Activated CD8-positive, alpha-beta memory T cell treated with anti-CD3 and anti-CD28 coated beads for 24 hours (primary cell): ENCODE results near the gene MACROD2.

Experiments used
- DNase-seq: peaks from one replicate; pipeline ENCODE4 v3.0.0-alpha.2; 2020

MACROD2 gene

DNA sequence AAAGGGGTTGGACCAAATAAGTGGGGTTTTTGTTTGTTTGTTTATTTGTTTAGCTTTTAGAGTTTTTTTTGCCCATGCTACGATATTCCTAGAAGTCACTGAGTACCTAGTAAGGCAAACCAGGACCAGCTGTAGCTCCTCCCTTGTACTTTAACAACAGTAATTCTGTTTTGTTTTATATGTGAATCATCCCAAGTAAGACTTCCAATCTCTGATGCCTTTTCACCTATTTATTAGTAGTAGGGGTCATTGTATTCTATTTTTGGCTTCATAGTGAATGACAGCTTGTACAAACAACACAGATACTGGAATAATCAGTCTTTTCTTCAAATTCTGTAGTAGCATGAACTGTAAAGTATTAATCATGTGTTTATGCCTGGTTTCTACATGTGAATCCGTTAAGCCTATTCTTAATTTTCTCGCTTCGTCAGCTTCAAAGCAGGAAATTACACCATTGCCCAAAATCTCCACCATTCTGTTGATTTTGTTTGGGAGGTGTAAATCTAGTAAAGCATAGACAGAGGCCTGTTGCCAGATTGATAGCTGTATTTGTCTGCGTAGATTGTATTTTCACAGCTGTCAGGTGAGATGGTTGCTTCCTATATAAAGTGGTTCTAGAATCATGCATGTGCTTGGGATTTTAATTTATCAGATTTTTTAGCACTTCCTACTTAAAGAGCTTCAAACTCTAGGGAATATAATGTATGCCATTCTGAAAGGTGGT, 493.6 kb downstream of the MACROD2 start:
- DNase-seq, result no peak

DNA sequence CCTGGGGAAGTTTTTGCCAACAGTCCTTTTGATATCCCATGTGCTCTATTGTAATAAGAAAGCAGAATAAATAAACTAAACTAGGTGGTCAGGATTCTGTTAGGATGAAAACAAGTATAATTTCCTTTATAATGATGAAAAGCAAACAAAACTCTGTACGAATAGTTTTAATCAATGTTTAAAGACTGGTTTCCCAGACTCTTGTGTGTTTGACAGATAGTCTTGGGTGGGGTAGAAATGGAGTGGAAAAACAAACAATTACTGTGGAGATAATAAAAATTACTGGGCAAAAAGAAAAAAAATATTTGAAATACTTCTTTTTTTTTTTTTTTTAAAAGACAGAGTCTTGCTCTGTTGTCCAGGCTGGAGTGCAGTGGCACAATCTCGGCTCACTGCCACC, 494.2 kb downstream of the MACROD2 start:
- no peak for DNase-seq

DNA sequence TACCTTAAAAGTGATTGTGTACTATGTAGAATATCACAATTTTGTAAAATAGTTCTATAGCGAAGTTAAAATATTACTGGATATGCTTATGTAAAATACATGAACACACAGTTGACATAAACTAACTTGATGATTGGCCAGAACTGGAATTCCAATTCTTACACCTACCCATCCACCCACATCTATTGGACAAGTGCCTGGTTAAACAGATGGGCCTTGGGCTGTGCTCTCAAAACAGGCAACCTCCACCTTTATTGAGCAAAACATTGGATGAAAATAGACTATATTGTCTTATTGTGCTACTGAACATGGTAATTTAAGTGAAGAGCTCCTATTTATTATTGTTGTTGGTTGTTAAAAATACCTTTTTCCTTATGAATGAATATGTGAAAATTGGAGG, 496.1 kb downstream of the MACROD2 start:
- DNase-seq, result no peak

DNA sequence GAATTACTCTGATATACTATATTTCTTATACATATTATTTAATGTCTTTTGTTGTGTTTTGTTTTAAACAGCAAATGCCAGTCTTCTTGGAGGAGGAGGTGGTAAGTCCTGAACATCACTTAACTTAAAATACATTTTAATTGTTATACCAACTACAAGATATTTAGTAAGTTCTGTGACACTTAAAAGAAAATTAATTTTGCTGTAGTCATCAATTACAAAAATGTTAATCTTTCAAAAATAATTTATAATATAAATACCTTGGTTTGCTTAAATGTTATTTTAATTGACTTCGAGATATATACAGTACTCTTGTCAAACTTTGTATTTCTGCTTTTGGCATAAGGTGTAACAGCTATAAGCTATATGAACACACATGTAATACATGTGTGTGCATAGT, 498.1 kb downstream of the MACROD2 start:
- no peak for DNase-seq

DNA sequence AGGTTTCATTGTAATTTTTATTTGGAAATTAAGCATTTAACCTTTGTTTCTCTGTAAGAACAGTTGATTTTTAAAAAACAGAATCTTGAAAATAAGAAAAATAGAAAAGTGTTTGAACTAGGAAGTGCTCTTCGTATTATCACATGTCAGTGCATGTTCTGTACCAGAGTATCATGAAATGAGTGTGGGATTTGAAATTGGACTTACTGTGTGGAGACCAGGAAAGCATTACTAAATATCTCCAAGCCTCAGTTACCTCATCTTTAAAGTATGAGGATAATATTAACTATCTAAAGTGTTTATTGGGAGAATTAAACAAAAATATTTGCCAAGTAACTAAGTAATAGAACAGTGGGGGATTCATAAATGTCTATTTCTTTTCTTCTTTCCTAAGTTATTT, 499.0 kb downstream of the MACROD2 start:
- DNase-seq, result no peak

DNA sequence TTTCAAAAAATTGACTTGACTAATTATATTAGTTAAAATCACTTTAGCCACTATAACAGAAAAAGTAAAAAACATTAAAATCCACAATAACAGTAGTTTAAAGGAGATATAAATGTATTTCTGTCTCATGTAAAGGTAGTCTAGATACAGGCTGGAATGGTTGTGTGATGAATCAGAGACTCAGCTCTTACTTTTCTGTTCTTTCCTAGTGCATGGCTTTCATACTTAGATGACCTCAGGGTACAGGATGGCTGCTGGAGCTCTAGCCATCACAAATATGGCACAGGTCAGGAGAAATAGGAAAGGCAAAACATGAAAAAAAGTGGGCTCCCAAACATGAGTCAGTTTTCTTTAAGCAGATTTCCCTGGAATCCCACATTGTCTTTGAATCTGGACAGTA, 499.8 kb downstream of the MACROD2 start:
- DNase-seq, result no peak

DNA sequence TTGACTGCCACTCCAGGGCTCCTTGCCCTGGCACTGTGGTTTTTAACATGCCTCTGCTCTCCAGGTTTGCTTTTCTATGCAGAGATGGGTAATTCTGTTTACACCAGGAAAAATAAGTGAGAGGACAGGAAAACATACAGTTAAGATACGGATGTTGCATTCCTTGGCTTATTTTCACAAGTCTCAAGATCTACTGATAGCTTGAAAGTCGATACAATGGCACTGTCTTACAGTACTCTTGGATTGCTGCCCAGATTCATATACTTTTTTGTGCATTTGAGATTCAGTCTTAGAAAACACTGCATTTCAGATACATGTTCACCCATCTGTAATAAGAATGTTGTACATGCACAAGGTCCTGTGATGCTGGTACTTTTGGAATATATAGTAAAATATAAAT, 501.7 kb downstream of the MACROD2 start:
- no peak for DNase-seq

DNA sequence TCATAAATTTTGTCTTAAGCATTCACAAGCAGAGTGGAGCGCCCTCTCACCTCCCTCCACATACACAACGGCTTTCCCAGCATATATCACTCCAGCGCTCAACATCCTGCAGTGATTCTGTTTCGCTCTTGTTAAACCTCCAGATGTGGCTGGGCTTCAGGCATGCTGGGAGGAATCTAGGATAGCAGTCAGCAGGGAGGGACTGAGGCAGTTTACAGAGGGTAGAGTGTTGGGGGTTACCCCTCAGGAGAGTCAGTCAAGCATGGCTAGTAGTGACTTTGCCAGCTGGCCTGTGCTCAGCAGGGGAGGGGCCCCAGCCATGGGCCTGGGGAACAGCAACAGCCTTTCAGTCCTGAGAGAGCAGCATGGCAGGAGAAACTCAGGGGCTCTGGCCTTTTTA, 503.5 kb downstream of the MACROD2 start:
- no peak for DNase-seq

DNA sequence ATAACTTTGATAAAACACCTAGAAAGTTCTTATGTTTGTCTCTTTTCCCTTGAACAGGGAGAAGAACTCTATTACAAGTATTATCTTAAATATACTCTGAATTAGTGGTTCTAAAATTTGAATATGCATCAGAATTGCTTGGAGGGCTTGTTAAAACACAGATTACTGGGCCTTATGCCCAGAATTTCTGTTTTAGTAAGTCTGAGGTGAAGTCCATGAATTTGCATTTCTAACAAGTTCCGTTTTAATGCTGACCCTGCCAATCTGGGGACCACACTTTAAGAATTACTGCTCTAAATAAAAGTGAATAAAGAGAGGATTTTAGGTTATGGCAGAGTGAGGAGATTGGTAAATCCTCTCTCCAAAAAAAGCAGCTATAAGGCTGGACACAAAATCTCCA, 510.2 kb downstream of the MACROD2 start:
- DNase-seq, result no peak

DNA sequence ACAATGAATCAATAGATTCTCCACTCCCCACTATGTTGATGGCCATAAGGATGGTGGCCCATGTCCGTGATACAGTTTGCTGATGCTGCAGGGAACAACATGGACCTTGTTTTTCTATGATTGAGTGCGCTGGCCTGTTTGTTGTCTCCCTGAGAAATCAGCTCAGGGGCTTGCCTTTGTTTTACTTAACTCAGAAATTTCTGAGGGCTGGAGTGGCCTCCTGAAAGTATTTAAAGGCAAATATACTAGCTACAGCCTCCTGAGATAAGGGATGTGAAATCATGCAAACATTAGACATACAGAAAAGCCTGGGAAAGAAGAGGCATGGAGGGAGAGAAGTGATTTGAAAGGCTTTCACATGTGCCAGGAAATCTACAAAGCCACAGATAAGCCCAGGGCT, 512.4 kb downstream of the MACROD2 start:
- DNase-seq, result no peak

DNA sequence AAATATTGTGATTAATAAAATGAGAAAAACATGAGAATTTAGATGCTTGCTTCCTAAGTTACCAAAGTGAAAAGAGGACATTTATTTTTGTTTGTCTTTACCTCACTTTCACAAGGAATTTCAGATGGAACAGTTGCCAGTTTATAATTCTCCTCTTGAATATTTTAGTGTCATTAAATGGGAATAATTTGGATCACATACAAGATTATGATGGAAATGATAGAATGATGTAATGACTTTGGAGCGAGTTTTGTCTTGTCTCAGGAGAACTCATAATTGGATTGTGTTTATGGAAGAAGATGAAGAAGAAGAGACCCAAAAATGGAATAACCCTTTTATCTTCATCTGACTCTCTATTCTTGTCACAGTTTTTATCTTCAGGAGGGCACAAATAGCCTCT, 515.0 kb downstream of the MACROD2 start:
- DNase-seq, result no peak

DNA sequence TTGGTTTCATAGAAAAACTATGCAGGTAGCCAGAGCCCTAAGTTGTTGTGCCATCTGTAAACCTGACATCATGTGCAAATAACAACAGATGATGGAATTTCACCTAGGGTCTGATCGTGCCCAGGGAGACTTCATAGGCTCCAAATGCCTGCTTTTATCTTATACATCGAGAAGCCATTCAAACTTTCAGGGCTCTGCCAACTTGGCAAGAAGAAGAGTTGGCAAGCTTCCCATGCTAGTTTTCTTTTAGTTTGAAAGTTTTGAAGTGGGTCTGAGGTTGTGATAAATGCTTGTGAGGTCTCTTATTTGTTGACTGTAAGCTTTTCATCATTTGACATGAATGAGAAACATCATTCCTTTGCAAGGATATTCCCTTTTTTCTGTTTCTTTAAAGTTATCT, 517.5 kb downstream of the MACROD2 start:
- DNase-seq, result no peak

DNA sequence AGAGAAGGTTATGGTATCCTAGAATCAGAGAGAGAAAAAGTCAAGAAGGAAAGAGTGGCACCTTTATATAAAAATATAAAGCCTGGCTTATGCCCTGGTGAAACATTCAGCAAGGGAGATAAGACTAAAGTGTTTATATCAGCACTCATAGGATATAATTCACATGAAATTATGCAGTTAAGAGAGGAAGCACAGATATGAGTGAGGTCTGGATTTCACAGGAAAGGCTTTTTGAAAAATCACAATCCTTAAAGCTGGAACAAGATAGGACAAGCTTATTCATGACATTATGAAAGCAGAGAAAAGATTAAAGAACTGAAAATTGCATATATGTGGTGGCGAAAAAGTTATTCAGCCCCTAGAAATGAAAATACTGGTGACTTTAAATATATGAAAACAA, 523.3 kb downstream of the MACROD2 start:
- DNase-seq, result no peak

DNA sequence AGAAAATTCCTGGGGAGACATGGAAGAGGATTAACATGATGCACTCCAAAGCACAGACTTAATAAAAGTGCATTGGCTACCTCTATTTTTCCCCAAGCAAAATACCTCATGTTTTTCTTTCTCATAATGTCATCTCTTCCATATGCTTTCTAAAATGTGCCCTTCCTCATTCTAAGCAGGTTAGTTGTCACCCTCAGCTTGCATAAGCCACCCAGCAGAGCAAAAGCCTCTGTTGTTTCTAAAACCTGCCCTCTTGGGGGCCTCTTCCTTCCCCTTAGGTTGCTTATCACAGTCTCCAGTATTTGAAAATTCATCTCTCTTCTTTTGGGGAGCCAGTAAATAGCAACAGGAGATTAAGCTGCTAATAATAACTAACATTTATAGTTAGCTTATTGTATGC, 525.7 kb downstream of the MACROD2 start:
- DNase-seq, result no peak

DNA sequence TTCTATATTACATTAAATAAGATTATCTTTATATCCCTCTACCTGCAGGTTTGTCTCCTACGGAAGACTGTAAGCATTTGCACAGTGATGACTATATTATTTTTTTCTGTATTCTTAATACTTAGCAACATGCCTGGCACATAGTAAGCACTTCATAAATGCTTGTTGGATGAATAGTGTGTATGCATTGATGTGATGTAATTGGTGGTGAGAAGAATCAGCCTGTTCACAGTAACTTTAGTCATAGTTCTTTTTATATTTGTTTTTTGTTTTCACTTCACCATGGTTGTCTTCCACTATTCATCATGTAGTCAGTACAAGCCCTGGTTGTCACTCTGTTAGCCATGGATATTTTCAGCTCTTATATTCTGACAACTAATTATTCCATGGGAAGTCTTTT, 526.1 kb downstream of the MACROD2 start:
- no peak for DNase-seq

DNA sequence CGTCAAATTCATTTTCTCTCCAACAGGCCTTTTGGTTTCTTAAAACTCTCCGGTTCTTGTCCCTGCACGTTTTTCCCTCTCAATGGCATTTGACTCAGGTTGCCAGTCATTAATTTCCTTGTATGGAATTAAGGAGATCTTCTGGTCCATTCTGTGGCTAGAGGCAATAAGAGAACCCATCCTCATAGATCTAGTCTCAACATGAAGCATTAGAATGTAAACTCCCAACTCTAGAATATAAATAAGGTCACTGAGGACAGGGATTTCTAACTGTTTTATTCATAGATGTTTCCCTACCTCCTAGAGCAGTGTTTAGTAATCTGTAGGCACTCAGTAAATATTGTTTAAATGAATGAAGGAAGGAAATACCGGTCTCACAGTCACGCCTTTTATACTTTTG, 527.3 kb downstream of the MACROD2 start:
- DNase-seq, result no peak

DNA sequence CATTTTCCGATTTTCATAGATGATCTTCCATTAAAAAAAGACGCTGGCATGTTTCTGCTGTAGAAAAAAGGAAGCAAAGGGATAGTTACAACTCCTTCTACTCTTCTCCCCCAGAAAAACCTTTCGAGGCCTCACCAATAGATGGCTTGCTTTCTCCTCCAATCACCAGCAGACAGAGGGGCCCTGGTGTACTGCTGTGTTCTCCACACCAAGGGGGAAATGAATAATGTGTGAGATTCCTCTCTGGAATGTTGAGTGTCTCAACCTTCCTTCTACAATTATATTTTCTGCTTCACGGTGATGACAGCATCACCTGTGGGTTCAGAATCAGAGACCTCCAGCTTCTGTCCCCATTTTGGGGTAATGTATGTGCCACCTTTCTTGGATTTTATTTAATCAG, 527.8 kb downstream of the MACROD2 start:
- DNase-seq, result no peak

DNA sequence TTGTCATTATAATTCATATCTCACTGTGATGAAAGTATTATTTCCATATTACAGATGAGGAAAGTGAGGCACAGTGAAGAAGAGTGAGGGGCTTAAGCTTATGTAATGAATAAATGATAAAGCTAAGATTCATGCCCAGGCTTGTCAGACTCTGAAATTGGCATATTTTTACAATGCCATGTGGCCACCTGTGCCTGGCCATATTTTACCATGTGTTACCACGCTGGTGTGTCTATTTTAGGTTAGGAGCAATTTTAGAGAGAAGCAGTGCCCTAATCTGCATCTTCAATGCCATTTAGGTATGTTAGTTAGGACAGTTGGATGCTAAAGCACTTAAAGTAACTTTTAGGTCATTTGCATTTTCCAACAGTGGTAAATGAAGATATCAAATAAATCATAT, 530.1 kb downstream of the MACROD2 start:
- DNase-seq, result no peak

DNA sequence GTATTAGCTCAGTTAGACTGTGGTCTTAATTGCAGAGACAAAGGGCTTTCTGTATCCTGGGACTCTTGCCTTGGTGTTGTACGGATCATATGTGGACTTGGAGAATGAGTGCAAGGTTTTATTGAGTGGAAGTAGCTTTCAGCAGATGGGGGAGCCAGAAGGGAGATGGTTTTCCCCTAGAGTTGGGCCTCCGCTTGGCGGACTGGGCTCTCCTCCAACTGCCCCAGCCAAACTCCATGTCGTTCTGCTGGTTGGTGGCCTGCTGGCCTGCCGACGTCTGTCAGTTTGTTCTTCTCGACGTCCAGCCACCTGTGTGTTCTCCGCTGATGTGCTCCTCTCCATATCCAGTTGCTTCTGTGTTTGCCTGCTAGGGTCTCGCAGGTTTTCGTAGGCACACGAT, 531.6 kb downstream of the MACROD2 start:
- no peak for DNase-seq

DNA sequence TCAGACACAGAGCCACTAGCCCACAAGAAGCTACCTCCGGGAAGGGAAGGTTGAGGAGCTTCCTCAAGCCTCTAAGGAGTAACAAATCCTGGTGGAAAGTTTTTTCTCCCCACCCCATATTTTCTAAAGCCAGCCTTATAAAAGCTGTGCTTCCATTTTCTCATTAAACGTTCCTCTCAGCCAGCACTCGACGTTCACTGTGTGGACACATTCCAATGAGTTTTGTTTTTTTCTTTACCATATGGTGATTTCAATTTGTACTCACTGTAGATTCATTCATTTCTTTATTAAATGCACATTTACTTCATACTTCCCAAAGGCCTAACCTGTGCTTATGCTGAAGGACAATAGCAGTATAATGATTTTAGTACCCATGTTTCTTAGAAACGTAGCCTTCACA, 536.5 kb downstream of the MACROD2 start:
- DNase-seq, result no peak

DNA sequence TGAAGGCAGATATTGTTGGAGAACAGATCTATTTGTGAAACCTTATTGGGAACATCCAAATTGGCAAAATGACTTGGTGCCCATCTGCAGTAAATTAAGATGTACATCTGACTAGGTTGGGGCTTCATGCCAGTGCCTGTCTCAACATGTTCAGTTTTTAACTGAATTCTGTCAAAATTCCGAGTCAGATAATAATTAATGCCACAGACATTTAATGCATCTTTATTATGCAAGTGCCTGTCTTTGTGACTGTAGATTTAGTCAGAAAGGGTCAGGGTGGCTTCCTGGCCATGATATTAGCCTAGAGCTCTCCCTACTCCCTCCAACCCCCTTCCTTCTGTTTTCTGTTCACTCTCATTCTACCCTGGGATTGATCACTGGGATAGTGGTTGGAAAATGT, 541.4 kb downstream of the MACROD2 start:
- no peak for DNase-seq

DNA sequence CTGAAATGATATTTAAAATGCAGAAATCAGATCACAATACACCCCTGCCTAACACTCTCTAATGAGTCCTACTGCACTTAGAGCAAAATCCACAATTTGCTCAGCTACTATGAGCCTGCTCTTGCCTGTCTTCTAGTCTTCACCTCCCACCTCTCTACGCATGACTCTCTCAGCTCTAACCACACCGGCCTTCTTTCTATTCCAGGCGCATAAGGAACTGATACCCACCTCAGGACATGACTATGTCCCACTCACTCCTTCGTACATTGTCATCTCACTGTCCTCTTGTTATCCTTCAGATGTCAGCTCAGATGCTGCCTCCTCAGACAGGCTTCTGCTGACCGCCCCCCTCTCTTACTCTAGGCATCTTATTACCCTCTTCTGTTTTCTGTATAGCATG, 543.1 kb downstream of the MACROD2 start:
- DNase-seq, result no peak

DNA sequence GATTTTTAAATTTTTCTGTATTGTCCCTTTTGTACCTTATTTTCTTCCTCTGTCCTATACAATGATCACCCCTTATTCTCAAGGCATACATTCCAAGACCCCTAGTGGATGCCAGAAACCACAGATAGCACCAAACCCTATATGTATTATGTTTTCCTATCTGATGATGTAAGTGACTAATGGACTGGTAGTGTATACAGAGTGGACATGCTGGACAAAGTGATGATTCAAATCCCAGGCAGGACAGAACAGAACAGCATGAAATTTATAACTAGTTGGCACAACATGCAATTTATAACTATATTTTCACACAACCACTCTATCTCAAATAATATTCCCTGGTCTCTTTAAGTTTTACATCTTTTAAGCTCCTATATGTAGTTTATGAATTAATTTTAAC, 547.7 kb downstream of the MACROD2 start:
- DNase-seq, result no peak

DNA sequence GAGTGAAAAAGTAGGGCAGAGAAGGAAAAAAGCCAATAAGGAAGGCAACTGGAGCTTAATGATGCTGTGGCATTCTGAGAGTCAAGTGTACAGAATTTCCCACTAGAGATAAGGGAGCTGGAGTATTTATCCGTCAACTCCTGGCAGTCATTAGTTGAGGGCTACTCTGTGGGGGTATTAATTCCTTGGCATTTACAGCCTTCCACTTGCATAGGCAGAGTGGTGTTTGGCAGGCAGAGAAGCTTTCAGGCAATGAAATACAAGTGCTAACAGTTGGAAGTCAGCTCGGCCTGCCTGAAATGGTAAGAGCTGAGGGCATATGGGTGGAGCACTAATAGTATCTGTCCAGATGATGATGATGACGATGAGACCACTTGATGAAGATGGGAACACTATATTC, 549.4 kb downstream of the MACROD2 start:
- no peak for DNase-seq

DNA sequence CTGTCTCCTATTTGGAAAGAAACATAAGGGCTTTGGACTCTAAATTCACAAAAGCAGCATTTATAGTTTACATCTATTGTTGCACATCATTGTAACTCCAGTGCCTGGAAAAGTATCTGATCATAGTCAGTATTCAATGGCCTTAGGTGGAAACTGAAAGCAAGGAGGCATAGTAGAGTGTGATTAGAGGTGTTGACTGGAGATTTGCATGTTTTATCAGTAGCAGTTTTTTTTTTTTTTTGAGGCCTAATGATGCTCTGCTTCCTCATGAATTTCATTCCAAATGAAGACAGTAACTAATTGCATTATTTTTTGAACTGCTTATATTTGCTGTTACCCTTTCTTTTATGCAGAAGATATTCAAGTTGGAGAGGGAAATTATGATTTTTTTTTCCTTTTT, 555.3 kb downstream of the MACROD2 start:
- no peak for DNase-seq
